Keratinocyte (primary cell): Measurements from ENCODE around the gene KRT77. TPM values are rescaled to one million over a fixed set of nuclear protein-coding genes. Genes with fewer than 3 reads are reported as not detected.

Experiments
- DNase-seq: peaks from one replicate; pipeline ENCODE4 v3.0.0-alpha.2; 2011; ENCODE audit warnings: low read depth, missing footprints, low spot score
- FAIRE-seq: peaks from 2 replicates; lab custom pipeline; 2011; peaks lifted over from hg19 to GRCh38; lab: Jason Lieb, UNC
- H2AFZ ChIP-seq: 2 replicates; pipeline ENCODE4 v1.6.0; 2012; ENCODE audit warnings: low read length, control low read depth, inconsistent platforms; ENCODE audit not compliant: control insufficient read depth
- H3K27ac ChIP-seq: 2 replicates; pipeline ENCODE4 v1.5.1; 2011; ENCODE audit warnings: low read length; ENCODE audit not compliant: control insufficient read depth, insufficient read depth
- H3K27me3 ChIP-seq: 3 replicates; pipeline ENCODE4 v1.6.0; 2011; ENCODE audit warnings: low read length; ENCODE audit not compliant: control insufficient read depth, insufficient read depth; ENCODE audit errors: extremely low read depth
- H3K36me3 ChIP-seq, 2 experiments: 2 replicates in 1 of 2; 3 replicates in 1 of 2; pipeline ENCODE4 v1.5.1; 2011; ENCODE audit warnings: low read length in 2 of 2, mild to moderate bottlenecking in 1 of 2; ENCODE audit not compliant: control insufficient read depth in 2 of 2, insufficient read depth in 2 of 2; ENCODE audit errors: extremely low read depth in 1 of 2
- H3K4me1 ChIP-seq: 3 replicates; pipeline ENCODE4 v1.5.1; 2011; ENCODE audit warnings: low read length; ENCODE audit not compliant: control insufficient read depth, insufficient read depth; ENCODE audit errors: extremely low read depth
- H3K4me2 ChIP-seq: 3 replicates; pipeline ENCODE4 v1.6.0; 2011; ENCODE audit warnings: low read depth, low read length; ENCODE audit not compliant: control insufficient read depth, insufficient read depth; ENCODE audit errors: extremely low read depth
- H3K4me3 ChIP-seq, 3 experiments: fragments of 200-600 bp in 1 of 3; sonication (generic) in 1 of 3; 2 replicates in 2 of 3; 3 replicates in 1 of 3; pipeline ENCODE4 v1.5.1; 2011 to 2016; ENCODE audit warnings: low read length in 3 of 3, mild to moderate bottlenecking in 3 of 3, control low read depth in 2 of 3, inconsistent platforms in 1 of 3, low read depth in 1 of 3, mixed read lengths in 1 of 3, mixed run types in 1 of 3, moderate library complexity in 1 of 3; ENCODE audit not compliant: control insufficient read depth in 2 of 3, insufficient read depth in 2 of 3; ENCODE audit errors: extremely low read depth in 1 of 3
- H3K79me2 ChIP-seq: 2 replicates; pipeline ENCODE4 v1.6.0; 2012; ENCODE audit warnings: low read length; ENCODE audit not compliant: control insufficient read depth, insufficient read depth
- H3K9ac ChIP-seq: 3 replicates; pipeline ENCODE4 v1.6.0; 2011; ENCODE audit warnings: low read length; ENCODE audit not compliant: control insufficient read depth, insufficient read depth; ENCODE audit errors: extremely low read depth
- H3K9me1 ChIP-seq: 3 replicates; pipeline ENCODE4 v1.6.0; 2011; ENCODE audit warnings: low read length; ENCODE audit not compliant: control insufficient read depth, insufficient read depth; ENCODE audit errors: extremely low read depth
- H3K9me3 ChIP-seq: 2 replicates; pipeline ENCODE4 v1.5.1; 2012; ENCODE audit warnings: low read depth, low read length; ENCODE audit not compliant: control insufficient read depth
- H4K20me1 ChIP-seq: 3 replicates; pipeline ENCODE4 v1.6.0; 2011; ENCODE audit warnings: low read length; ENCODE audit not compliant: control insufficient read depth, insufficient read depth; ENCODE audit errors: extremely low read depth
- EZH2 ChIP-seq: IDR thresholded peaks from one replicate; pipeline ENCODE4 v1.6.1; 2012; ENCODE audit warnings: inconsistent platforms, mild to moderate bottlenecking, low read length, moderate library complexity
- dilution Hi-C: fragments of 300-500 bp; cut with MboI; formaldehyde crosslinking; loops from one replicate; pipeline ENCODE4 v1.7.0; 2020; ENCODE audit warnings: low sequenced_read_pairs; ENCODE audit not compliant: extremely low pct_ligation_motif_present
- polyA plus RNA-seq, 5 experiments: library from polyadenylated mRNA; depleted of rRNA in 3 of 5; stranded (reverse) in 3 of 5; stranded (forward) in 1 of 5; unstranded in 1 of 5; fragments of >200 nt; gene quantifications; 1 replicate in 1 of 5; 2 replicates in 3 of 5; 3 replicates in 1 of 5; pipeline versions ENCODE4 v1.2.1 to v1.2.3, GENCODE V29; 2011 to 2012; ENCODE audit warnings: missing spikeins in 2 of 5, low read depth in 1 of 5, low replicate concordance in 1 of 5
- TF ChIP-seq, protein P1 (sequence below), 3 experiments: IDR thresholded peaks in 1 of 3; conservative IDR thresholded peaks in 1 of 3; optimal IDR thresholded peaks in 1 of 3; 2 replicates in 2 of 3; 3 replicates in 1 of 3; pipeline versions ENCODE3 to v1.5.1; 2011; ENCODE audit warnings: low read length in 3 of 3, mild to moderate bottlenecking in 3 of 3, moderate library complexity in 2 of 3, control low read depth in 1 of 3, inconsistent platforms in 1 of 3; ENCODE audit not compliant: insufficient read depth in 2 of 3; ENCODE audit errors: extremely low read depth in 1 of 3

The KRT77 gene
- polyA plus RNA-seq, 1 donor (not counting 4 experiments of a cell fraction or from before 2014, with no cell fraction given) = 1.3 TPM

- peaks cover 15% of the 10 kb centered on the region for H3K27me3 ChIP-seq
- no peak overlapping the region for H3K4me3 ChIP-seq
- H3K9me1 ChIP-seq = no peaks in the 10 kb centered on the region
- peaks cover 2% of the 10 kb centered on the region for H3K4me1 ChIP-seq
- no peaks in the 10 kb centered on the region for H3K79me2 ChIP-seq
- H3K9ac ChIP-seq = no peak overlapping the region
- no peak overlapping the region for H2AFZ ChIP-seq
- no peak for DNase-seq
- dilution Hi-C loops = no loop called here
- no peaks in the 10 kb centered on the region for H3K9me3 ChIP-seq
- TF ChIP-seq EZH2 = no peak
- TF ChIP-seq, protein P1, sequence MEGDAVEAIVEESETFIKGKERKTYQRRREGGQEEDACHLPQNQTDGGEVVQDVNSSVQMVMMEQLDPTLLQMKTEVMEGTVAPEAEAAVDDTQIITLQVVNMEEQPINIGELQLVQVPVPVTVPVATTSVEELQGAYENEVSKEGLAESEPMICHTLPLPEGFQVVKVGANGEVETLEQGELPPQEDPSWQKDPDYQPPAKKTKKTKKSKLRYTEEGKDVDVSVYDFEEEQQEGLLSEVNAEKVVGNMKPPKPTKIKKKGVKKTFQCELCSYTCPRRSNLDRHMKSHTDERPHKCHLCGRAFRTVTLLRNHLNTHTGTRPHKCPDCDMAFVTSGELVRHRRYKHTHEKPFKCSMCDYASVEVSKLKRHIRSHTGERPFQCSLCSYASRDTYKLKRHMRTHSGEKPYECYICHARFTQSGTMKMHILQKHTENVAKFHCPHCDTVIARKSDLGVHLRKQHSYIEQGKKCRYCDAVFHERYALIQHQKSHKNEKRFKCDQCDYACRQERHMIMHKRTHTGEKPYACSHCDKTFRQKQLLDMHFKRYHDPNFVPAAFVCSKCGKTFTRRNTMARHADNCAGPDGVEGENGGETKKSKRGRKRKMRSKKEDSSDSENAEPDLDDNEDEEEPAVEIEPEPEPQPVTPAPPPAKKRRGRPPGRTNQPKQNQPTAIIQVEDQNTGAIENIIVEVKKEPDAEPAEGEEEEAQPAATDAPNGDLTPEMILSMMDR (optimal IDR thresholded peaks at IDR 0.05 in 1 of 3, IDR thresholded peaks at IDR 0.05 in 1 of 3, conservative IDR thresholded peaks at IDR 0.05 in 1 of 3; ENCODE audit: extremely low read depth in 1 of 3, insufficient read depth in 2 of 3, low read length in 3 of 3) = no peak
- H4K20me1 ChIP-seq = no peaks in the 10 kb centered on the region
- H3K27ac ChIP-seq = no peak overlapping the region
- no peak overlapping the region for H3K4me2 ChIP-seq
- FAIRE-seq = no peak
- H3K36me3 ChIP-seq = no peaks in the 10 kb centered on the region
Observed at GRCh38 chr12:52730383-52730782, 27.1 kb upstream of the KRT77 start.

- H3K36me3 ChIP-seq = no peaks in the 10 kb centered on the region
- no peak overlapping the region for H2AFZ ChIP-seq
- peaks cover 2% of the 10 kb centered on the region for H3K4me1 ChIP-seq
- no peak overlapping the region for H3K4me2 ChIP-seq
- H3K9ac ChIP-seq = no peak overlapping the region
- H3K9me3 ChIP-seq = no peaks in the 10 kb centered on the region
- no peak overlapping the region for H3K4me3 ChIP-seq
- no peaks in the 10 kb centered on the region for H3K9me1 ChIP-seq
- dilution Hi-C loops = no loop called here
- H3K79me2 ChIP-seq = no peaks in the 10 kb centered on the region
- TF ChIP-seq EZH2 = no peak
- TF ChIP-seq, protein P1 (optimal IDR thresholded peaks at IDR 0.05 in 1 of 3, IDR thresholded peaks at IDR 0.05 in 1 of 3, conservative IDR thresholded peaks at IDR 0.05 in 1 of 3; ENCODE audit: extremely low read depth in 1 of 3, insufficient read depth in 2 of 3, low read length in 3 of 3) = no peak
- DNase-seq (no peak), FAIRE-seq (no peak)
- no peak overlapping the region for H3K27ac ChIP-seq
- H4K20me1 ChIP-seq = no peaks in the 10 kb centered on the region
- peaks cover 10% of the 10 kb centered on the region for H3K27me3 ChIP-seq
Observed at GRCh38 chr12:52729147-52729546, 25.8 kb upstream of the KRT77 start.
